T-cell (primary cell): ENCODE data around the gene ZXDA. TPM values are rescaled to one million over a fixed set of nuclear protein-coding genes. Genes with fewer than 3 reads are reported as not detected.
"Not testable (repeated sequence)": the region's sequence is repeated elsewhere in the genome, so short reads cannot be mapped to it uniquely, and the experiment has no call there.

Experiments
- ATAC-seq, 4 experiments: fragments of 200-7000 bp in 3 of 4; fragments of 150-1000 bp in 1 of 4; cut with Tn5 transposase; replicated peaks in 1 of 4; 1 replicate in 3 of 4; 2 replicates in 1 of 4; pipeline ENCODE4 v1.10.0; 2021; ENCODE audit warnings: moderate library complexity in 3 of 4, mild to moderate bottlenecking in 2 of 4, moderate number of reproducible peaks in 1 of 4
- CTCF ChIA-PET, 2 donors: fragments of 300-600 bp; sonication (Branson Sonifier 250); formaldehyde crosslinking; loops; one replicate each; lab custom pipeline; 2022; ENCODE audit warnings: antibody characterized with exemption in 2 of 2; lab: Charles Lee
- POLR2A ChIA-PET, 2 donors: fragments of 300-600 bp; sonication (Branson Sonifier 250); formaldehyde crosslinking; loops; one replicate each; lab custom pipeline; 2022; ENCODE audit warnings: antibody characterized with exemption in 2 of 2; lab: Charles Lee
- DNase-seq, 35 experiments: peaks; one replicate each; pipeline versions ENCODE4 v3.0.0 to v3.0.0-alpha.2; 2013 to 2023
- H3K27ac ChIP-seq: one replicate; pipeline ENCODE4 v1.5.1; 2013; ENCODE audit warnings: low read length
- H3K27me3 ChIP-seq, 2 experiments: replicated peaks in 1 of 2; 1 replicate in 1 of 2; 2 replicates in 1 of 2; pipeline versions ENCODE4 v1.6.1 to v1.7.0; 2013; ENCODE audit warnings: low read length in 1 of 2, mixed read lengths in 1 of 2; ENCODE audit not compliant: control insufficient read depth in 2 of 2, insufficient read depth in 2 of 2; ENCODE audit errors: extremely low read depth in 1 of 2
- H3K36me3 ChIP-seq, 2 donors: 1 replicate in 1 of 2; 2 replicates in 1 of 2; pipeline versions ENCODE4 v1.6.1 to v1.7.0; 2013; ENCODE audit warnings: low read length in 1 of 2; ENCODE audit not compliant: control insufficient read depth in 2 of 2, insufficient read depth in 1 of 2; ENCODE audit errors: extremely low read depth in 1 of 2
- H3K4me1 ChIP-seq, 2 experiments: 1 replicate in 1 of 2; 2 replicates in 1 of 2; pipeline versions ENCODE4 v1.6.1 to v1.7.0; 2013; ENCODE audit warnings: low read length in 2 of 2, mixed read lengths in 1 of 2; ENCODE audit not compliant: insufficient read depth in 2 of 2, control insufficient read depth in 1 of 2; ENCODE audit errors: extremely low read depth in 1 of 2
- H3K4me3 ChIP-seq, 2 donors: 1 replicate in 1 of 2; 2 replicates in 1 of 2; pipeline versions ENCODE4 v1.5.1 to v1.7.0; 2013; ENCODE audit warnings: mild to moderate bottlenecking in 2 of 2, low read length in 1 of 2, moderate library complexity in 1 of 2; ENCODE audit not compliant: control insufficient read depth in 1 of 2; ENCODE audit errors: extremely low read depth in 1 of 2
- H3K9me3 ChIP-seq: 2 replicates; pipeline ENCODE4 v1.7.0; 2013
- H3K27ac Mint-ChIP-seq, 2 donors: one replicate each; pipeline ENCODE4 v1.8.0; 2020 to 2021; ENCODE audit warnings: mild to moderate bottlenecking in 2 of 2, mixed read lengths in 2 of 2
- H3K27me3 Mint-ChIP-seq, 2 donors: one replicate each; pipeline ENCODE4 v1.8.0; 2021 to 2022; ENCODE audit warnings: mixed read lengths in 2 of 2
- H3K36me3 Mint-ChIP-seq: one replicate; pipeline ENCODE4 v1.8.0; 2021; ENCODE audit warnings: mixed read lengths
- H3K4me1 Mint-ChIP-seq, 3 donors: one replicate each; pipeline ENCODE4 v1.8.0; 2020 to 2022; ENCODE audit warnings: mixed read lengths in 3 of 3, mild to moderate bottlenecking in 1 of 3
- H3K4me3 Mint-ChIP-seq, 3 donors: one replicate each; pipeline ENCODE4 v1.8.0; 2020 to 2022; ENCODE audit warnings: mild to moderate bottlenecking in 3 of 3, mixed read lengths in 3 of 3, moderate library complexity in 3 of 3
- H3K9me3 Mint-ChIP-seq, 3 donors: one replicate each; pipeline ENCODE4 v1.8.0; 2020 to 2022; ENCODE audit warnings: mixed read lengths in 3 of 3
- WGBS: methylation state at CpG from one replicate; pipeline ENCODE4 v1.1.5; 2013; ENCODE audit warnings: missing lambda C conversion rate; ENCODE audit not compliant: insufficient coverage; 5-methylcytosine and 5-hydroxymethylcytosine counted together
- total RNA-seq, 35 experiments: library from RNA in 6 of 35; stranded (reverse) in 6 of 35; fragments of 120-200 nt in 1 of 35; gene quantifications; one replicate each; pipeline versions ENCODE4 v1.2.1 to v1.2.4 and lab custom pipeline; 2013 to 2026

The ZXDA gene
- total RNA-seq, 5 donors from 2014 or later (not counting 1 experiment from before 2014, with no cell fraction given): 9.6 to 16.2 (median 12.0) TPM

- Mint-ChIP-seq H3K36me3 (no peaks in the 10 kb centered on the region), H3K27me3 (peaks cover 0 to 6% of the 10 kb centered on the region in 2 donors), H3K9me3 (no peaks in the 10 kb centered on the region), H3K27ac (no peak overlapping the region), H3K4me1 (no peaks in the 10 kb centered on the region), H3K4me3 (no peak overlapping the region)
- Histone ChIP-seq H3K36me3 (no peaks in the 10 kb centered on the region), H3K4me3 (no peak overlapping the region), H3K27me3 (no peaks in the 10 kb centered on the region), H3K4me1 (no peaks in the 10 kb centered on the region), H3K27ac (no peak overlapping the region), H3K9me3 (no peaks in the 10 kb centered on the region)
- ATAC-seq (no peak), DNase-seq (no peak)
- no CpG with 5 or more reads among the region's 3 CpGs for WGBS
- POLR2A ChIA-PET: no interaction called here
- CTCF ChIA-PET: interaction anchor here in 1 of 2 donors (0.7 kb wide), 1 partner anchor 23 kb away, joined by 4 read pairs; no protein-coding TSS in a partner anchor
Measured at GRCh38 chrX:57930051-57930450, 19.8 kb upstream of the ZXDA start.

- ChIA-PET CTCF (interaction anchor here in 1 of 2 donors (0.7 kb wide), 1 partner anchor 23 kb away, joined by 4 read pairs; no protein-coding TSS in a partner anchor), POLR2A (no interaction called here)
- H3K4me1 Mint-ChIP-seq: no peaks in the 10 kb centered on the region
- H3K4me1 ChIP-seq: no peaks in the 10 kb centered on the region
- no peaks in the 10 kb centered on the region for H3K36me3 Mint-ChIP-seq
- no peak overlapping the region for H3K4me3 Mint-ChIP-seq
- H3K27ac Mint-ChIP-seq: no peak overlapping the region
- peak in 1 of 35 experiments; percentile 36 for DNase-seq
- no peaks in the 10 kb centered on the region for H3K36me3 ChIP-seq
- H3K27ac ChIP-seq: no peak overlapping the region
- H3K27me3 ChIP-seq: no peaks in the 10 kb centered on the region
- no peak overlapping the region for H3K4me3 ChIP-seq
- H3K9me3 ChIP-seq: no peaks in the 10 kb centered on the region
- H3K9me3 Mint-ChIP-seq: no peaks in the 10 kb centered on the region
- H3K27me3 Mint-ChIP-seq: peaks cover 0 to 6% of the 10 kb centered on the region in 2 donors
- ATAC-seq: no peak
Measured at GRCh38 chrX:57929373-57929772, 19.1 kb upstream of the ZXDA start.

- no peaks in the 10 kb centered on the region for H3K9me3 ChIP-seq
- H3K4me3 ChIP-seq: no peak overlapping the region
- ChIA-PET POLR2A (no interaction called here), CTCF (no interaction called here)
- Mint-ChIP-seq H3K9me3 (no peaks in the 10 kb centered on the region), H3K4me3 (no peak overlapping the region), H3K36me3 (no peaks in the 10 kb centered on the region), H3K27ac (no peak overlapping the region), H3K27me3 (peaks cover 0 to 12% of the 10 kb centered on the region in 2 donors), H3K4me1 (no peaks in the 10 kb centered on the region)
- no peak overlapping the region for H3K27ac ChIP-seq
- H3K4me1 ChIP-seq: no peaks in the 10 kb centered on the region
- no peaks in the 10 kb centered on the region for H3K36me3 ChIP-seq
- no peaks in the 10 kb centered on the region for H3K27me3 ChIP-seq
- no CpG with 5 or more reads among the region's 2 CpGs for WGBS
- ATAC-seq (no peak), DNase-seq (no peak)
Measured at GRCh38 chrX:57925806-57926205, 15.5 kb upstream of the ZXDA start.

GRCh38 chrX:57918750-57919436, 8.6 kb upstream of the ZXDA start:
- DNase-seq: peak in 4 of 35 experiments; percentile 10 to 55 (median 15)
- Mint-ChIP-seq H3K36me3 (no peaks in the 10 kb centered on the region), H3K4me1 (no peaks in the 10 kb centered on the region), H3K4me3 (no peak overlapping the region), H3K27me3 (peaks cover 0 to 30% of the 10 kb centered on the region in 2 donors), H3K9me3 (no peaks in the 10 kb centered on the region), H3K27ac (no peak overlapping the region)
- no peak for ATAC-seq
- H3K9me3 ChIP-seq: no peaks in the 10 kb centered on the region
- peaks cover 0 to 5% of the 10 kb centered on the region in 2 experiments for H3K27me3 ChIP-seq
- no peaks in the 10 kb centered on the region for H3K36me3 ChIP-seq
- POLR2A ChIA-PET: no interaction called here
- WGBS: 100% methylated on average over 1 of the region's 19 CpGs
- H3K27ac ChIP-seq: no peak overlapping the region
- CTCF ChIA-PET: interaction anchor here in 1 of 2 donors (0.6 kb wide), 1 partner anchor 14 kb away, joined by 4 read pairs; no protein-coding TSS in a partner anchor
- no peaks in the 10 kb centered on the region for H3K4me1 ChIP-seq
- H3K4me3 ChIP-seq: no peak overlapping the region

- WGBS: no CpG with 5 or more reads among the region's 5 CpGs
- H3K27ac Mint-ChIP-seq: no peak overlapping the region
- no peak overlapping the region for H3K4me3 Mint-ChIP-seq
- no peaks in the 10 kb centered on the region for H3K9me3 Mint-ChIP-seq
- peaks cover 0 to 5% of the 10 kb centered on the region in 2 experiments for H3K27me3 ChIP-seq
- H3K27me3 Mint-ChIP-seq: peaks cover 0 to 27% of the 10 kb centered on the region in 2 donors
- H3K4me1 Mint-ChIP-seq: peaks cover 7 to 14% (median 13%) of the 10 kb centered on the region in 3 donors
- H3K4me1 ChIP-seq: peaks cover 0 to 7% of the 10 kb centered on the region in 2 experiments
- no peaks in the 10 kb centered on the region for H3K36me3 ChIP-seq
- no peaks in the 10 kb centered on the region for H3K9me3 ChIP-seq
- ChIA-PET POLR2A (no interaction called here), CTCF (interaction anchor here (1.1 to 1.3 kb wide), 2 partner anchors 12 to 100 kb away, joined by 3 to 9 read pairs; no protein-coding TSS in a partner anchor)
- no peak overlapping the region for H3K4me3 ChIP-seq
- ATAC-seq: no peak
- no peak for DNase-seq
- H3K27ac ChIP-seq: no peak overlapping the region
- no peaks in the 10 kb centered on the region for H3K36me3 Mint-ChIP-seq
Measured at GRCh38 chrX:57915680-57916079, 5.4 kb upstream of the ZXDA start.

GRCh38 chrX:57909595-57910286, 517 bp downstream of the ZXDA start:
- peak overlapping the region; percentile 4 to 39 for H3K4me3 ChIP-seq
- H3K36me3 ChIP-seq, CTCF ChIA-PET, POLR2A ChIA-PET, H3K9me3 ChIP-seq, H3K27ac Mint-ChIP-seq, H3K27me3 ChIP-seq, H3K27me3 Mint-ChIP-seq, H3K9me3 Mint-ChIP-seq: not testable (repeated sequence)
- ATAC-seq (peak; percentile 74 to 86 (median 83)), DNase-seq (peak in 16 of 35 experiments; percentile 1 to 41 (median 20))
- WGBS: 20% methylated on average over 2 of the region's 72 CpGs
- H3K27ac ChIP-seq: peak overlapping the region; percentile 72
- peaks cover 5 to 15% of the 10 kb centered on the region in 2 experiments for H3K4me1 ChIP-seq
- H3K4me3 Mint-ChIP-seq: peak overlapping the region; percentile 50 to 72 (median 62)
- peaks cover 24 to 47% (median 36%) of the 10 kb centered on the region in 3 donors for H3K4me1 Mint-ChIP-seq
- H3K36me3 Mint-ChIP-seq: peaks cover 13% of the 10 kb centered on the region
